ENCODE measurements around the gene UBE2A.

Gene UBE2A

DNA sequence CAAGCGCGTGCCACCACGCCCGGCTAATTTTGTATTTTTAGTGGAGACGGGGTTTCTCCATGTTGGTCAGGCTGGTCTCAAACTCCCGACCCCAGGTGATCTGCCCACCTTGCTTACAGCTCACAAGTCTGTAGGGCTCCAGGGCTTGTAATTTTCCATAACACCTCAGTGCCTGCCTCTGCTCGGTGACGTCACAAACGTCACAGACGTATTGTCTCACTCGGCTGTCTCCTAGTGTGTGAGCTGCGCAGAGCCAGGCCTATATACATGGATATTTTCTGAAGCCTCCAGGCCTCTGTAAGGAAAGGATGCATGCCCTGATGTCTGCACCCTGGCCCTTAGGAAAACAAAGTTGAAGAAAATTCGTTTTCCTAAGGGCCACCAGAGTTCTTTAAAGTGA is 40.4 kb downstream of the UBE2A start:
- DNase-seq: no peak

DNA sequence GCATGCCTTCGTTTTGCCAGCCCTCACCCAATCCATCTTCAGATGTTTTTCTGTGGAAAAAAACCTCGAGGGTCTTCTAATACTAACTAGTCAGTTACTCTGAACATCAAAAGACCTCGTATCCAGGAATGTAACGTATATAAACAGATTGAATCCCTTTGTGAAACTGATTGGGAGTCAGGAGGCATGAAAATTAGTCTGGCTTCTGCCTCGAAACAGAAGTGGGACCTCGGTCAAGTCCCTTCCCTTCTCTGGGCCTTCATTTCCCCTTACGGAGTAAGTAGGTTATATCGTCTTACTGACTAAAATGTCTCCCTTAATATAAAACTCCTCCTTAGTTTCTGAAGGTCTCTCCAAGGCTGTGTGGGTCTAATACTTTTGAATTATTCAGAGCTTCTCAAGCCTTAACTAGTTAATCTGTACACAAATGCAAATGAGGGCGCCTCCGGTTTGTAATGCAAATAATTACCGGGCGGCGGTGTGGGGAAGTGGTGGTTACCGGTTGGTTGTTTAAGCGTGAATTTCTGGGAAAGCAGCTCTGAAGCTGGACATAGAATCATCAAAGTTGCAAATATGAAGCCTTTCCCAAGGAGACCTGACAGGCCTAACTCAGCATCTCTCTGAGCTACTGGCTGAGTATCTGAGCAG is 43.3 kb downstream of the UBE2A start:
- no peak for DNase-seq

DNA sequence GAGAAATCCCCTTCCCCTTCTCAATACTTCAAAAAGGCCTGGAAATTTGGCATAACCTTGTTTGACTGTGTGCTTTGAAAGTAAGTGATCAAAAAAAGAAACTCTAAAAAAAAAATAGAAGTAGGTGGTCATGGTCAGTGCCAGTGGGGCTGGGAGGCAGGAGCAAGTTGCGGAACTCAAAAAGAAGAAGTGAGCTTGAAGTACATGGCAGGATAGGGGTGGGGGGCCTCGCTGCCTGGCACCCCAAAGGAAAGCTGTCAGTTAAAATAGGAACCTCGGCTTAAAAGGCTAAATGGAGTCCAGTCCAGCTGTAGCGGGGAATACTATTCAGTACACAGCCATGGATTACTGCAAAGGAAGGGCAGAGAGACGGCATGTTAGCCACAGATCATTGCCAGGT is 44.1 kb downstream of the UBE2A start:
- DNase-seq: no peak

DNA sequence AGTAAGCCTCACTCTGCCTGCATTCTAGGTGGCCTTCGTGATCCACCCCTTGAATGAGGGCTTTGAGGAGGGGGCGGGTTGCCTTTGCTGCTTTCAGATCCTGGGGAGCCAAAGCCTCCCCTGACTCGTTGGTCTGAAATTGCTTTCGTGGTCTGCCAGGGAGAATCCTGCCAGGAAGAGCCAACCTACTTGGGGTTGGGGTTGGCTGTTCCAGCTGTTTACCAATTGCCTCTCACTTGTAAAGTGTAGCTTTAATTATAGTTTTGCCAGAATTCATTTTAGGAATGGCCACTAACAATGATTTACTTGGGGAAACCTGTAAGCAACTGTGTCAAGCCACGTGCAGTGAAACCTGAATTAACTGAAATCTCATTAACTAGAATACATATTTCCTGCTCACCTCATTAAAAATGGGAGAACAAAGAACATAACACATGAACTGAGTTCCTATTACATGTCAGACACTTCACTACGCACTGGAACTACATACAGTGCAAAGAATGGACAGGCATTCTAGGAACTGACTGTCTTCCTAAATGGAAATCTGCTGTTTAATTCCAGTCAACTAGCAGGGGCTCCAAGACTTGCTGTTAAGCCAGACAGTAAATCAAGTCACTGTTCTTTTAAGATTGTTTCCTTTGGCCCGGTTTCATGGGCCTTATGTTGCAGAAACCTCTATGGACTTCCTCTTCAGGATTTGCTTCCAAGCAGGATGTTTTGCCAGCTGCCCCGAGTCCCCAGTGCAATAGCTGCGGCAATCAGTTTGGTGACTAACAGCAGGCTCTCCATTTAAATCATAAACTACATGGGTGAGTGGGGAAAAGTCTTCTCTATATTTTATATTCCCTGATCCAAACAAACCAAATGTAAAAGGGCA is 48.2 kb downstream of the UBE2A start:
- DNase-seq: no peak

DNA sequence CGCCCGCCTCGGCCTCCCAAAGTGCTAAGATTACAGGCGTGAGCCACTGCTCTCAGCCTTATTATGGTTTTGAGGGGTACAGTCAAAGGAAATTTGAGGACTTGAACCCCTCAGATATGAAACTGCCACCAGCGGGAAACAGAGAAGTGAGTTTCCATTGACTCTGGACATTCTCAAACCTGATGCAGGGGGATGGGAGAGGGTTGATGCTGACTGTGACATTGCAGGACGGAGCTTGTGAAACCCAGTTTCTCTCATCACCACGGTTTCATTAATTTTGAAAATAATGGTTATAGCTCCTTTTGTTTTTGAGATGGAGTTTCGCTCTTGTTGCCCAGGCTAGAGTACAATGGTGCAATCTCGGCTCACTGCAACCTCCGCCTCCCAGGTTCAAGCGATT is 50.1 kb downstream of the UBE2A start:
- DNase-seq: no peak

DNA sequence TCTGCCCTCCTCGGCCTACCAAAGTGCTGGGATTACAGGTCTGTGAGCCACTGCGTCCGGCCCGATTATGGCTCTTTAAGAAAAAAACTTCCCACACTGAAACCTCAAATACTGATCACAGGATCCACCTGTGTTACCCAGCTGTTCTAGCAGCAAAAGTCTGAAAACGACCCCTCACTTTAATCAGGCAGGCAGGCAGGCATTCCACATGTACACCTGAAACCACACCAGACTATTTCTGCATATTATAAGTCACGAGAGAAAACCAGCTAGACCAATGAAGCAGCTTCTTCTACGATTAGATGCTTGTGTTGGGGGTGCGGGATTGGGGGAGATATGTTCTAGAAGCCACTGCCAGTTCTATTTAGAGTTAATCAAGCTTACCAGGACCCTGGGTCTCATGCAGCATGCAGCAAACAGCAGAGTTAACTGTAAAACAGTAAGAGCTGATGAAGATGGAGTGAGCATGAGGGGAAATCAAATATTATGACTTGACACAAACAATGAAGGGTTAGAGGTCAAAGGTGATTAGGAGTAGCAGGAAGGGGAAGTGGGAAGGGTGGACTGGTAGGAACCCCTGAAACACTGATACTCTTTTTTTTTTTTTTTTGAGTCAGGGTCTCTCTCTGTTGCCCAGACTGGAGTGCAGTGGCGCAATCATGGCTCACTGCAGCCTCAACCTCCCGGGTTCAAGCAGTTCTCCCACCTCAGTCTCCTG is 50.7 kb downstream of the UBE2A start:
- DNase-seq: no peak

DNA sequence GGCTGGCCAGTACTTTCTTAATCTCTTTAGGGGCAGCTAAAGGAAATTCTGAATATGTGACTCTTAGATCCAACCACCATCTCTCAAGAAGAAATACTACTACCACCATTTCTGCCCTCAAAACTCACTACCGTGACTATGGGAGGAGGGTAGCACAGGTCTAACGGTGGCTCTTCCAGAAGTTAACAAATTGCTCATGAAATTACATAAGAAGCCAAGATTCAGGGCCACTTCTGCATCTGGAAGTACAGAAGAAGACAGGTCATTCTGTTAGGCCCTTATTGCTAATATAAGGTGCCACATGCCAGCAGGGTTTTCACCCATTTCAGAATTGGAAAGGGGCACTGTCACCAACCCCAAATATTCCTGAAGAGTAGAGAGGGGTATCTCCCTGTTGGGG is 51.5 kb downstream of the UBE2A start:
- DNase-seq: no peak

Data from activated CD4-positive, alpha-beta T cell treated with anti-CD3 and anti-CD28 coated beads for 1 hour (primary cell).